IPS-NIHi7 (cell line): Measurements from ENCODE around the gene CDH13.

ENCODE experiments used
- DNase-seq: peaks from one replicate; pipeline ENCODE4 v3.0.0; 2012; ENCODE audit warnings: mixed read lengths; ENCODE audit errors: extremely low spot score

Gene CDH13

DNA sequence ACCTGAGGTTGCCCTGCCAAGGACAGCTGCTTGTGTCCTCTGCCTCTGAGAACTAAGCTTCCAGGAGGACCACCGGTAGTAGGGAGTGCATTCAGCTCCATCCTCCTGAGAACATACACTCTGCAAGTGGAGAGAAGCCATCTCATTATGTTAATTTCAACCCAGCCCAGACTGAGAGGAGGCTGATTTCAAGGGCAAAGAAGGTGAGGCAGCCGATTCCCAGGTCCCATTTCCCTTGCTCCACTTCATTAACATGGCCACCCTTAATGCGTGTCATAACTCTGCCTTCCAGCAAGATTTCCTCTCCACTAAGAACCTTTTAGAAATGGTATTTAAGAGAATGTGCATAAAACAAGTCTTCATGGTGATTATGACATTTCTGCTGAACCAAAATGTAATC is 72.5 kb downstream of the CDH13 start:
- DNase-seq = no peak

DNA sequence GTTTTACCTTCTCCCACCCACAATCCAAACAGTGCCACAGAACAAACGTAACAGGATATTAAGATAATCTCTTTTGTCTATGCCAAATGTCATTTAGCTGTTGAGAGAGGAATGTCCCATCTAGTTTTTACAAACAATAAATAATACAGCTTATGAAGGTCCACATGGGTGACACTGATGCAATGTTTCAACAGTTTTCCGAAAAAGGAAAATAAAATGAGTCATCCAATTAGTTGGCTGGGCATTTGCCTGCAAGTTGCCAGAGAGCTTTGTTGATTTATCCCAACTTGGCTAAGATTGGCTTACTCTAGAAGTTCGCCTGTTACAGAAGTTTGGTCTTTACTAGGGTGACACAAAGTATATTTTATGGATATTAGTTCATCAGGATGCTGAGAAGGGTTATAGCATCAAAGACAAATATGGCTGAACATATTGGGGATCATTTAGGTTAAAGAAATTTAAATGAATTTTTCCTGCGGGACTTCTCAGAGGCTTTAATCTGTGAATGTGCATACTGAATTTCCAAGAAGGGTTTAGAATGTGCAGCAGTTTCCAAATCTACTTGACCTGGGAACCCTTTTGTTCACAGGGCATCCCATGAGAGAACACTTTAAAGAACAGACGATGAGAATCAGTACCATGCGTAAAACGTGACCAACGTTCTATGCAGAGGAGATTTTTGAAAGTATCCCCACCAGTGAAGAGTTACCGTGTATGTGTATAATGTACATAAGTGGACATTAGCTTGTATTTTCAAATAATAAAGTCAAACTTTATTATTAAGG is 73.1 kb downstream of the CDH13 start:
- DNase-seq = no peak

DNA sequence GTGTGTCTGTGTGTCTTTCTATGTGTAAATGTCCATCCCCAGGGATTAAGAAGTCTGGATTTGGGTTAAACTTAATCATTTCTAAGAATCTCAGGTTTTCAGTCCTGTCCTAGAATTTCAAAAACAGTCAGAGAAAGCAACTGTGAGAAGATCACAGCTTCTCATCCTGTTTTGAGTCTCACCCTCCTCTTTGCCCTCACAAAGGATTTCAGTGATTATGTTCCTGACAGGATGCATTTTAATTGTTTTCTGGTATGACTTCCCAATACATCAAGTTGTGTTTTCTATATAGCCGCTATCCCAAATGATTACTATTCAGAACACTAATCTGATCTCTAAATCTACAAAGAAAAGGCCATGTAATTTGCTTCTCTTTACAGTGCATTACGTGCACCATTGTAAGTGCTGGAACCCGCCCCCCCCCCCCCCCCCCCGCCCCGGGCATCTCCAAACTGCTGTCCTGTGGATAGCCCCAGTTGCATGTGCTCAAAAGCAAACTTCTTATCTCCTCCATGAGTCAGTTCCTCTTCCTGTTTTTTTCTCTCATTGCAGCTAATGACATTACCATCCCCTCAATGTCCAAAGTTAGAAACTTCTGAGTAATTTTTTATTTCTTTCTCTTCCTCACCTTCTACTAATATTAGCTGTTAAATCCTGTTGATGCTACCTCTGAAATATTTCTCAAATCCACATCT is 73.9 kb downstream of the CDH13 start:
- DNase-seq = no peak

DNA sequence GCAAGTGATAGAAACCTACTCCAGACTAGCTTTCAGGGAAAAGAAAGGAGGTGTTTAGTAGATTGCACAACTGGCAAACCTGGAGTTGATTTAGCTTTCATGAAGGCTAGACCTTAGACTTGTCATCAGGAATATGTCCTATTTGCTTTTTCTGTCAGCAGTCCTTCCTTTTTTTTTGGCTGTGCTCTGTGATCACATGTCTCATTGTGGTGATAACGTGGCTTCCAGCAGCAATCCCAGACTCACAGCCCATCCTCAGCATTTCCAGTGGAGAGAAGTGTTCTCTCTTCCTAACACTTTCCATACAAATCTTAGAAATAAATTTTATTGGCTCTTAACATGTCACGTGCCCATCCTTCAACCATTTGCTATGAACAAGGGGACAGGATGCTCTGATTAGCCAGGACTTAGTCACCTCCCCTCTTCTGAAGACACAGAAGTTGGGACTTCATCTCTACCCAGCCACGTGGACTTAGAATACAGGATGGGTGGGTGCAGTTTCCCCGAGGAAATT is 74.7 kb downstream of the CDH13 start:
- DNase-seq = no peak

DNA sequence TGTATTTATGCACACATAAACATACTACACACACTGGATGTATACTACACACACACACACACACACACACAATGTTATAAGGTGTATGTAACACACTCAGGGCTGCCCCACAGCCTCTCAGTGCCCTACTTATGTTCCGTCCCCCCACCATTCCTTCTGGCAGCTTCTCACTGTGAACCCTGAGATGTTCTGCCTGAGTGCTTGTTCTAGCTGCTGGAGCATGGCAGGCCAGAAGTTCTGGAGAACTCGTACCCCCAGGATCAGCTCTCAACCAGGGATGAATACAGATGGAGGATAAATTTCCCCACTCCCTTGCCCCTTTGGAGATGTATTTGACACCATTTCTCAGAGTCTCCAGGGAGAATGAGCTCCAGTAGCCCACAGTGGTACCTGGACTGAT is 76.4 kb downstream of the CDH13 start:
- DNase-seq = no peak

DNA sequence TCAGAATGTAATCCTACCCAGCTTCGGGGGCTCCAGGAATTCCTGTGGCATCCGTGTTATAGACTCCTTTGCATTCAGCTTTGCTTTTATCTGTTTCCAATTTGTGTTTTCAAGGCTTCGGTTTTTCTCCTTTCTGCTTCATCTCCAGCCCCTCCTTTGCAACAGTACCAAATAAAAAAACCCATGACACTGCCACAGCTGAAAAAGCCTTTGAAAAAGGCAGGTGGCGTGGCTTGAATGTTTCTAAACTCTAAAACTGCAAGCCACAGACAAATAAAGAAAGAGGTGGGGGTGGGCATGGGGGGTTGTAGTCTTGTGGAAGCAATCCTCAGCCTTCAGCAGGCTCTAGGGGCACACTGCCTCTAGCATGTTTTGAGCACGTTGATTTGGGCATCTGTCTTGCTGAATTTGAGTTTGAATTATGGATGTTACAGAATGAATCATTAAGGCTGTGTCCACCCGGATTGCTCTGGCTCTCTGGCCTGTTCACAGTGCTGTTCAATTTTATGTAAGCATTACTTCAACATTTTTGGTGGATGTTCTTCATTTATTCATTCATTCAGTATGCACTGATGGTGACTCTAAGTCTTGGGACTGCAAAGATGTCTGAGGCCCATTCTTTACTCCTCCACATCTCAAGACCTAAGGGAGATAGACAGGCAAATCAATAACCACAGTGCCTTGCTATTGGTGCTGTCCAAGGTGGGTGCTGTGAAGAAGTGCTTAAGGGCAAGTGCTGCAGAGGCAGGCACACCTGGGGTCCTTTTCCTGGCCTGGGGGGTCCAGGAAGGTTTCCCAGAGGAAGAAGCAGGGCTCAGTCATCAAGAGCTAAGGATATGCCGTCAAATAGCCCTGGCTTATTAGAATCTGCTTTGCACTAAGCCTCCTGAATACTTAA is 77.4 kb downstream of the CDH13 start:
- no peak for DNase-seq

DNA sequence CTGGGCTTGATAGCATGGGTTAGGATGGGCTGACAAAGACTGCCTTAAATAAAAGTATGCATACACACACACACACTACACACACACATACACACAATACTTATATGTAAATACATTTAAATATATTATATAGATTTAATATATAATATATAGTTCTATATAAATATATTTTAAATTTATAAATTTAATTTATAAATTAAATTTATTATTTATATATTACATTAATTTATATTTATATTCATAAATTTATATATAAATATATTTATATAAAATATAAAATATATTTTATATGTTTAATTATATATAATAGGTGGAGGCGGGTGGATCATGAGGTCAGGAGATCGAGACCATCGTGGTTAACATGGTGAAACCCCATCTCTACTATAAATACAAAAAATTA is 83.2 kb downstream of the CDH13 start:
- DNase-seq = no peak

DNA sequence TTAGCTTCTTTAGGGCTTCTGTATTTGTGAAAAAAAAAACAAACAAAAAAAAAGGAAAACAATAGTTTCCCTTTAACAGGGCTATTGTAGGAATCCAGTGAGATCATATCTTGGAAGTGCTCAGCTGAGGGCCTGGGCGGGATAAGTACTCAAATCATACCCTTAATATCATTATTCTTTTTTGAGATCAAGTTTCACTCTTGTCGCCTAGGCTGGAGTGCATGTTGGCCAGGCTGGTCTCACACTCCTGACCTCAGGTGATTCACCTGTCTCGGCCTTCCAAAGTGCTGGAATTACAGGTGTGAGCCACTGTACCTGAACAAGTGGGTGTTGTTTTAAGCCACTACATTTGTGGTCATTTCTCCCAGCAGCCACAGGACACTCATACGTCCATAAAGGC is 87.0 kb downstream of the CDH13 start:
- DNase-seq = no peak

DNA sequence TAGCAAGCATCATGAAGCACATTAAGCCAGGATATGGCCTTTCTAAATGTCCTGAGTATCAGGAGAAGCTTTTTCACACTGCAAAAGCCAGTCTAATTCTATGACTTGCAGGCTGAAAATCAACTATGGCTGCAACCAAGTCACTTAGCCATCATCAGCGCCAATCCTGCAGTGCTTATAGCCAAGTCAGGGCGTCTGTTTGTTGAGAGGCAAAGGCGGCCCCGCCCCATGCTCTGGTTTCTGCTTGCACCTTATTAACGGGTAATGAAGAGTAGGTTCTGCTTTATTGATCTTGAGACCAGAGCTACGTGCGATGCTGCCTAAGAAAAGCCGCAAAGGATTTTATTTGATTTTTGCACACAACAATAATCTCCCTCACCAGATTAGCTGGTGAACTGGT is 88.4 kb downstream of the CDH13 start:
- DNase-seq = no peak

DNA sequence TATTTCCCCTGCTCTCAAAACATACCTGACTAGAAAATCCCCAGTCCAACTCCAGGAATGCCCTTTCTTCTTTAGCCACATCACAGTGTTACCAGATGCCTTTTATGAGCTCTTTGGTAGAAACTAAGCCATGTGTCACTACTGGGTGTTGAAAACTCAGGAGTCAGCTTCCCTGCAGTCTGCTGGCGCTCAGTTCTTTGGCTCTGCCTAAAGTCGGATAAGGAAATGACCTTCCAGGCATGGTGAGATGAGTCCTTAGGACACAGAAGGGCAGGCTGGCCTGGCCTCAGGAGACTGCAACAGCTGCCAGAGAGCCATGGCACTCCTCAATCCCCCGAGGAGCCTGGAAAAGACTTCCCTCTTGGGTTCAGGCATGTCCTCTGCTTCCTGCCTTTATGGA is 89.1 kb downstream of the CDH13 start:
- DNase-seq = no peak

DNA sequence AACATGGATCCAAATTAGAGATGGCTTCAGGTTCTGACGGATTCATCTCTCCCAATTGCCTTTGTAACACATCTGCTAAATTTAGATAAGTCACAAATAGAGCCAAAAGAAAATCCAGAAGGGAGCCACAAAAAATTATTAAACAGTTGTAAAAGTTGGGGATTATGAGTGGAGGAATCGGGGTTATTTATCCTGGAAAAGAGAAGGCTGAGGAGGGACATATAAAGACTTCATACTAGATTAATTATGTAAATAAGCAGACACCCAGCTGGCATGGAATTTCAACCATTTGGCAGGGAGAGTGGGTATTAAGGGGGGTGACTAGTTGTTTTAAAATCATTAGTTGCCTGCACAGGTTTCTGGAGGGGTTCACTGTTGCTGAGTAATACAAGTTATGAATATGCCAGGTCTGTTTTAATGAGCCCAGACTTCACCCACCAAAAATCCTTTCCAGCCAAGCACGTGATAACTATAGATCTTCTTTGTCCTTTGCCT is 89.6 kb downstream of the CDH13 start:
- DNase-seq = no peak

DNA sequence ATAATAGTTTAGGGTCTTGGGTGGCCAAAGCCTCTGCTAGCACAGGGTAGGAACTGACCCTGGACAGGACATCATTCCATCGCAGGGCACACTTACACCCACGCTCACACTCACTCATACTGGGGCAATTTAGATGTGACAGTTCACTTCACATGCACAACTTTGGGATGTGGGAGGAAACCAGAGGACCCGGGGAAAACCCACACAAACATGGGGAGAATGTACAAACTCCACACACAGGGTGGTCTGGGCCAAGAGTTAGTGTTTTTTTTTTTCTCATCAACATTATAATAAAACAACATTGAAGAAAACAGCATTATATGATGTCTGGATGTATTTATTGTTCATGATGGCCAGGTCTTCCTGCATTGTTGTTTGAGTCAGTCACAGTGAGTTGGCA is 93.6 kb downstream of the CDH13 start:
- no peak for DNase-seq

DNA sequence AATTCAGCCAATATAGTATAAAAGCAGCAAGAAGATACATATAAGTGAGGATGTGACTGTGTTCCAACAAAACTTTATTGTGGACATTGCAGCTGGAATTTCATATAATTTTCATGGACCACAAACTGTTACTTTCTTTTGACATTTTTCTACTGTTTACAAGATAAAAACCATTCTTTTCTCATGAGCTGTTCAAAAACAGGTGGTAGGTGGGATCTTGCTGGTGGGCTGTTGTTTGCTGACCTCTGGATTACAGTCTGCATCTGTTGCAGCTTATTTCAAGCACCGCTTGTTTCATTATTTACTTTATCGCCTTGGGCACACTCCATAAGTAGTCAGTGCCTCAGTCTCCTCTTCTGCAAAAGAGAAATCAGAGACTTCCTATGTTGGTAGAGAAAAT is 99.5 kb downstream of the CDH13 start:
- no peak for DNase-seq

DNA sequence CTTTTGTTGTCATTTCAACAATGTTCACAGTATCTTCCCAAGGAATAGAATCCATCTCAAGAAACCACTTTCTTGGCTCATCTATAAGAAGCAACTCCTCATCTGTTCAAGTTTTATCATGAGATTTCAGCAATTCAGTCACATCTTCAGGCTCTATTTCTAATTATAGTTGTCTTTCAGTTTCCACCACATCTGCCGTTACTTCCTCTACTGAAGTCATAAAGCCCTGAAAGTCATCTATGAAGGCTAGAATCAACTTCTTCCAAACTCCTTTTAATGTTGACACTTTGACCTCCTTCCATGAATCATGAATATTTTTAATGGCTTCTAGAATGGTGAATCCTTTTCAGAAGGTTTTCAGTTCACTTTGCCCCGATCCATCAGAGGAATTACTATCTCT is 102.1 kb downstream of the CDH13 start:
- DNase-seq = no peak

DNA sequence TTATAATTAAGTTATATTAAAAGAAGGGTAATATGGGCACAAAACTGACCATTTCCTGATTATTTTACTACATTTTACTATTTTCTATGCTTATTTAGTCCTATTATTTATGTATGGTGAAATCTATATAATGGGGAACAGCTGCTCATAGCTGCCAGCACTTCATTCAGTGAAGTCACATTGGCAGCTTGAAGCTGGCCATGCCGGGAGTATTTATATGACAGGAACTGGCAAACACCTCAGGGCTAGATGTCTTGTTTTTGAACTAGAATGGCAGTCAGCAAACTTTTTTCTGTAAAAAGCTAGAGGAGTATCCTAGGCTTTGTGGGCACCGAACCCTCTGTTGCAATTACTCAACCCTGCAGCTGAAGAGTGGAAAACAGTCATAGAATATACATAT is 104.1 kb downstream of the CDH13 start:
- no peak for DNase-seq

DNA sequence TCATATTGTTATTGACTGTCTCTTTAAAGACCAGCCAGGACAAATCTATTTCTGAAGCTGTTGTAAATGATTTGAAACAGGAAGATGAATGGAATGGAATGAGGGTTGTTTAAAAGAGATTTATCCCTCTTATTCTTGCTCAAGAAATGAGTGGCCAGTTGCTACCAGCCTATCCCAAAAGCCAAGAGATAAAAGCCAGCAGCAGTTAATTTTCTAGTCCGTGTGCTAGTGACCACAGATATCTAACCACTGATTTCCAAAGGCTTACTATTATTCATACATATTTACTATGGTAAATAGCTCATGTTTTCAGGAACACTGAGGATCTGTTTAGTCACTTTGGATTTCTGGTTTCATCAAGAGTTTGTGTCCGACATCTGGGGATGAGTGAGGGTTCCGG is 105.7 kb downstream of the CDH13 start:
- DNase-seq = no peak

DNA sequence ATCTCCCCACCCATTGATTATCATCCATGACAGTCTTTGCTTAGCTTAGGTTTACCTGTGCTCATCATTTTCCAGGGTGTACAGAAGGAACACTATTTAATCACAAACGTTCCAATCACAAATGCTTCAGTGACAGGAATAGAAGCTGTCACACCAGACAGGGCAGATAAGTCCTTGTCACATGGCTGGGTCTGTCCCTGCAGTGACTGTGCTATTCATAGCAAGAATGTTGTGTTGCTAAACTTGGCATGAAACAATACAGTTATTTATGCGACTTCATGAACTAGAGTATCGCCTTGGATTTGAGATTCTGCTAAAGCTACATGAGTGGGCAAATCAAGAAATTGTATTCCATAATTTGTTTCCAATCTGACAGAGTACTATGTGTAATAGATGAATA is 108.4 kb downstream of the CDH13 start:
- DNase-seq = no peak

DNA sequence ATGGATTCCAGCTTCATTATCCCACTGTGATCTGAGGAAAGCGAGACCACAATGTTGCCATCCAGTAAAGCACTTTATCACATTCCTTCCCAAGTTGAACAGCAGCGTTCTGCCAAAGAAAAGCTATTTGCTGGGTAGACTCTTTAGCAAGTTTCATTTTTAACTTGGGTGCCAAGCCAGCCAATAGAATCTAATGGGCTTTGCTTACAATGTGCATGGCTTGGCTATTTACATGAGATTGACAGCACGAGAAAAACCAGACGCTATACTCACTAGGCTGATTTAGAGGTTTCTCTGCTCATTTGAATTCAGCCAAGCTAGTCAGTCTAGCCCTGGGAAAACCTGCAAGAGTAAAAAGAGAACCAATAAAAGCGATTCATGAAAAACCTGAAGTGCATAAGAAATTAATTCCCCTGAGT is 108.9 kb downstream of the CDH13 start:
- no peak for DNase-seq

DNA sequence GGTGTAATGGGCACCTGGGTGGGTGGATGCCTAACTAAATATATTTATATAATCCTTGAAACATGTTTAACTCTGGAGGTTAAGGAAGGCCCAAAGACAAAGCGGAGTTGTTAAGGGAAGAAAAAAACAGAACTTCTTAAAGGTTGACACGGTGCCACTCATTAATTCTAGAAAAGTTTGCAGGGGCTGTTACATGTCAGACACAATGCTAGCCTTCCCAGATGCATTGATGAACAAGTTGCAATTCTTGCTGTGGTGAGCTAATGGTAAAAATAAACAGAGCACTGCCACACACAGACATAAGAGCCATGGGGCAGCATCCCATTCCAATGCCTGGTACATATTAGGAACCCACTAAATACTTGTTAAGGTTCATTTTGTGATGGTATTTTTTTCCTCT is 109.5 kb downstream of the CDH13 start:
- no peak for DNase-seq

DNA sequence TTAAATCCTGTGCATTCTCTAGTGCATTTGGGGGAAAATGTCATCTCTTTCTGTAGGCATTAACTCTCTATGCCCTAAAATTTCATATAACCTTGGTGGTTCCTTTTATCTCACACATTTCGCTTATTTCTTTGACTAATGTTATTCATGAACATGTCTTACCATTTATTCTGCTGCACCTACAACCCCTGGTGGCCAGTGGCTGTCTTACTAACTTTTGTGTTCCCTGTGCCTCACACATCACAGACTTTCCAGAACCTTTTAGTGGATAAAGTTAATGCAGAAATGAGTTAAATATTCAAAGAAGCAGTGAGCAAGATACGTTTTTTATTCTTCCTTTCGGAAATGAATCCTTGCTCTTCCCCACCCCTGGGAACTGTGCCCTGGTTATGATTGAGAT is 111.9 kb downstream of the CDH13 start:
- DNase-seq = no peak

DNA sequence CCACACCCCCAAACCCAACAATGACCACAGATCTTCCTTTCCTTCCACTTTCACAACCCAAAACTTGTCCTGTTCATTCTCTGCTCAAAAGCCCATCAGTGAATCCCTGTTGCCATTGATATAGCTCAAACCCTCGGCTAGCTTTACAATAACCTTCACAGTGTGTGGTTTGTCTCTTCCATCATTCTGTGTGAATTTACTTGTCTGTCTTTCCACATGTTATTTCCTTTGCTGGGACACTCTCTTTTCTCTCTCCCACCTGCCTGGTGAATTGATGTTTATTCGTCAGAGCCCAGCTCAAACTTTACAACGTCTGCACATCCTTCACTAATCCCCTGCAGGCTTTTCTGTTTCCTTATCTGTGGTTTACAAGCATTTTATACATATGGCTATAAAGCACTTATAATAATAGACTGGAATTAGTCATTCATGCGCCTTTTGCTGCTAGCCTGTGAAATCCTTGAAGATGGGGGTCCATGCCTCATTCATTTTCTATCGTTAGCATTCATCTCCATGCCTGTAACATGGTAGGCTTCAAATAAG is 114.4 kb downstream of the CDH13 start:
- no peak for DNase-seq

DNA sequence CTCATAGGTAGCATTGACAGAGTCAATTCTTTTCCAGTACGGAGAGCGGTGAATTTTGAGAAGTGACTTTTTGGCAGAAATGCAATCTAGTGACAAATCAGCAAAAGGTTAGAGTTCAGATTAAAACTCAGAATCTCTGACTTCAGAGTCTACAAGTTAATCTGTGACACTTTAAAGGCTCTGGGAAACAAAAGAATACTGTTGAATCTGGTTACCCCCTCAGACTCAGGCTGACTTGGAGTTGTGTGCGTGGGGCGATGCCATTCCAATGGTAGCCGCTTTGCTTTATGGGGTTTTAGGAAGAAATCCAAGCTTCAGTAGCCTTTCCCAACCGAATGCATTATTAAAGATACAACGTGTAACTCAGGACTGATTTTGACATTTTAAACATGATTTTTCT is 118.2 kb downstream of the CDH13 start:
- no peak for DNase-seq
